ENCODE results near the gene STX8.

The STX8 gene

DNA sequence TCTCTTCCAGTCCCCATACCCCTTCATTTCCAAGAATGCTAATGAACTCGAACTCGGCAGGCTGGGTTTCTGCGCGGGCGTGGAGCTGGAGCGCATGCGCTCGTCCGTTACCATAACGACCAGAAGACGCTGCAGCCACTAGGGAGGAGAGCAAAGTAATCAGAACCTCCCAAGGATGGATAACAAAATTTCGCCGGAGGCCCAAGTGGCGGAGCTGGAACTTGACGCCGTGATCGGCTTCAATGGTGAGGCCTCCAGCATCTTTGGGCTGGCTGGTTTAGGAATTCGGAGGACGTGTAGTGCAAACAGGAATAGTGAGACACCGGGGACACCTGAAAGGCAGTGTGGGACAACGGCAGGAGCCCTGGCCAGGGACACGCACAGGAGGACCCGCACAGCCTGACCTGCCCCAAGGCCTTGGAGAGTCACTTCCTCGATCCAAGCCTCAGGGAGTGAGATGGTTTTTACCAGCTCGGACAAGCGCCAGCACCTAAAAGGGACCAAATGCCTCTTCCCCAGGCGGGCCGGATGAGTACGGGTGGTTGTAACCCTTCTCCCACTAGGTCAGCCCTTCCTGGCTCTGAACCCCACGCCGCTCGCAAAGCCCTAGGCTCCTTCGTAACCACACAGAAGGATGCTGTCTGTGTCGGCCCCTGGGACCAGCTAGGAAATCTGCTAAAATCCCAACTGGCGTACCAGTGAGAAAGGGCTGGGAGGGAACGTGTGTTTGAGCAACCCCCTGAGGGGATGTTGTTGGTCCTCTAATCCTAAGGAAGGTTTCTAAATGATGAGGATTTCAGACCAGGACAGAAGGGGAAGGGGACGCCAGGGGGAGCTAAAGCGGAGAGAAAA lies 1.1 kb upstream of the STX8 start, which contains the start of gene CFAP52 (continued):
- TF ChIP-seq ZNF138 (tag by site-specific recombination; IDR thresholded peaks at IDR 0.05; ENCODE audit: borderline replicate concordance): no peak
- no peak; the same call in 1 of the 2 replicates for TF ChIP-seq GLIS2 (tag by site-specific recombination; IDR thresholded peaks at IDR 0.05)
- TF ChIP-seq, protein P1, sequence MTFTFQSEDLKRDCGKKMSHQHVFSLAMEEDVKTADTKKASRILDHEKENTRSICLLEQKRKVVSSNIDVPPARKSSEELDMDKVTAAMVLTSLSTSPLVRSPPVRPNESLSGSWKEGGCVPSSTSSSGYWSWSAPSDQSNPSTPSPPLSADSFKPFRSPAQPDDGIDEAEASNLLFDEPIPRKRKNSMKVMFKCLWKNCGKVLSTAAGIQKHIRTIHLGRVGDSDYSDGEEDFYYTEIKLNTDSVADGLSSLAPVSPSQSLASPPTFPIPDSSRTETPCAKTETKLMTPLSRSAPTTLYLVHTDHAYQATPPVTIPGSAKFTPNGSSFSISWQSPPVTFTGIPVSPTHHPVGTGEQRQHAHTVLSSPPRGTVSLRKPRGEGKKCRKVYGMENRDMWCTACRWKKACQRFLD (tag by site-specific recombination; IDR thresholded peaks at IDR 0.05): no peak
- TF ChIP-seq ZNF585B (tag by site-specific recombination; IDR thresholded peaks at IDR 0.05): no peak
- no peak for TF ChIP-seq ZNF596 (tag by site-specific recombination; IDR thresholded peaks at IDR 0.05)
- TF ChIP-seq, protein P2, sequence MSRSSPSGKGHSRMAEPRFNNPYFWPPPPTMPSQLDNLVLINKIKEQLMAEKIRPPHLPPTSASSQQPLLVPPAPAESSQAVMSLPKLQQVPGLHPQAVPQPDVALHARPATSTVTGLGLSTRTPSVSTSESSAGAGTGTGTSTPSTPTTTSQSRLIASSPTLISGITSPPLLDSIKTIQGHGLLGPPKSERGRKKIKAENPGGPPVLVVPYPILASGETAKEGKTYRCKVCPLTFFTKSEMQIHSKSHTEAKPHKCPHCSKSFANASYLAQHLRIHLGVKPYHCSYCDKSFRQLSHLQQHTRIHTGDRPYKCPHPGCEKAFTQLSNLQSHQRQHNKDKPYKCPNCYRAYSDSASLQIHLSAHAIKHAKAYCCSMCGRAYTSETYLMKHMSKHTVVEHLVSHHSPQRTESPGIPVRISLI (tag by site-specific recombination; IDR thresholded peaks at IDR 0.05): no peak
- TF ChIP-seq ZSCAN30 (tag by site-specific recombination; IDR thresholded peaks at IDR 0.05): no peak
- TF ChIP-seq ZNF175 (tag by site-specific recombination; IDR thresholded peaks at IDR 0.05): no peak
- TF ChIP-seq ZNF433 (tag by site-specific recombination; IDR thresholded peaks at IDR 0.05; ENCODE audit: low read depth): no peak
- no peak for TF ChIP-seq EGR2 (tag by site-specific recombination; IDR thresholded peaks at IDR 0.05; ENCODE audit: low read depth)
- TF ChIP-seq, protein P3, sequence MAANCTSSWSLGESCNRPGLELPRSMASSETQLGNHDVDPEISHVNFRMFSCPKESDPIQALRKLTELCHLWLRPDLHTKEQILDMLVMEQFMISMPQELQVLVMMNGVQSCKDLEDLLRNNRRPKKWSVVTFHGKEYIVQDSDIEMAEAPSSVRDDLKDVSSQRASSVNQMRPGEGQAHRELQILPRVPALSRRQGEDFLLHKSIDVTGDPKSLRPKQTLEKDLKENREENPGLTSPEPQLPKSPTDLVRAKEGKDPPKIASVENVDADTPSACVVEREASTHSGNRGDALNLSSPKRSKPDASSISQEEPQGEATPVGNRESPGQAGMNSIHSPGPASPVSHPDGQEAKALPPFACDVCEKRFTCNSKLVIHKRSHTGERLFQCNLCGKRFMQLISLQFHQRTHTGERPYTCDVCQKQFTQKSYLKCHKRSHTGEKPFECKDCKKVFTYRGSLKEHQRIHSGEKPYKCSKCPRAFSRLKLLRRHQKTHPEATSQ (tag by site-specific recombination; IDR thresholded peaks at IDR 0.05): no peak
- no peak for TF ChIP-seq KLF1 (tag by site-specific recombination; IDR thresholded peaks at IDR 0.05)
- no peak for TF ChIP-seq ZNF514 (tag by site-specific recombination; IDR thresholded peaks at IDR 0.05)
- TF ChIP-seq, protein P4, sequence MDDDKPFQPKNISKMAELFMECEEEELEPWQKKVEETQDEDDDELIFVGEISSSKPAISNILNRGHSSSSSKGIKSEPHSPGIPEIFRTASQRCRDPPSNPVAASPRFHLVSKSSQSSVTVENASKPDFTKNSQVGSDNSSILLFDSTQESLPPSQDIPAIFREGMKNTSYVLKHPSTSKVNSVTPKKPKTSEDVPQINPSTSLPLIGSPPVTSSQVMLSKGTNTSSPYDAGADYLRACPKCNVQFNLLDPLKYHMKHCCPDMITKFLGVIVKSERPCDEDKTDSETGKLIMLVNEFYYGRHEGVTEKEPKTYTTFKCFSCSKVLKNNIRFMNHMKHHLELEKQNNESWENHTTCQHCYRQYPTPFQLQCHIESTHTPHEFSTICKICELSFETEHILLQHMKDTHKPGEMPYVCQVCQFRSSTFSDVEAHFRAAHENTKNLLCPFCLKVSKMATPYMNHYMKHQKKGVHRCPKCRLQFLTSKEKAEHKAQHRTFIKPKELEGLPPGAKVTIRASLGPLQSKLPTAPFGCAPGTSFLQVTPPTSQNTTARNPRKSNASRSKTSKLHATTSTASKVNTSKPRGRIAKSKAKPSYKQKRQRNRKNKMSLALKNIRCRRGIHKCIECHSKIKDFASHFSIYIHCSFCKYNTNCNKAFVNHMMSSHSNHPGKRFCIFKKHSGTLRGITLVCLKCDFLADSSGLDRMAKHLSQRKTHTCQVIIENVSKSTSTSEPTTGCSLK (tag by site-specific recombination; IDR thresholded peaks at IDR 0.05): no peak
- TF ChIP-seq, protein P5, sequence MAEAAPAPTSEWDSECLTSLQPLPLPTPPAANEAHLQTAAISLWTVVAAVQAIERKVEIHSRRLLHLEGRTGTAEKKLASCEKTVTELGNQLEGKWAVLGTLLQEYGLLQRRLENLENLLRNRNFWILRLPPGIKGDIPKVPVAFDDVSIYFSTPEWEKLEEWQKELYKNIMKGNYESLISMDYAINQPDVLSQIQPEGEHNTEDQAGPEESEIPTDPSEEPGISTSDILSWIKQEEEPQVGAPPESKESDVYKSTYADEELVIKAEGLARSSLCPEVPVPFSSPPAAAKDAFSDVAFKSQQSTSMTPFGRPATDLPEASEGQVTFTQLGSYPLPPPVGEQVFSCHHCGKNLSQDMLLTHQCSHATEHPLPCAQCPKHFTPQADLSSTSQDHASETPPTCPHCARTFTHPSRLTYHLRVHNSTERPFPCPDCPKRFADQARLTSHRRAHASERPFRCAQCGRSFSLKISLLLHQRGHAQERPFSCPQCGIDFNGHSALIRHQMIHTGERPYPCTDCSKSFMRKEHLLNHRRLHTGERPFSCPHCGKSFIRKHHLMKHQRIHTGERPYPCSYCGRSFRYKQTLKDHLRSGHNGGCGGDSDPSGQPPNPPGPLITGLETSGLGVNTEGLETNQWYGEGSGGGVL (tag by site-specific recombination; IDR thresholded peaks at IDR 0.05): no peak
- TF ChIP-seq ZNF292 (tag by site-specific recombination; IDR thresholded peaks at IDR 0.05; ENCODE audit: borderline replicate concordance, low read depth): no peak
- TF ChIP-seq, protein P6, sequence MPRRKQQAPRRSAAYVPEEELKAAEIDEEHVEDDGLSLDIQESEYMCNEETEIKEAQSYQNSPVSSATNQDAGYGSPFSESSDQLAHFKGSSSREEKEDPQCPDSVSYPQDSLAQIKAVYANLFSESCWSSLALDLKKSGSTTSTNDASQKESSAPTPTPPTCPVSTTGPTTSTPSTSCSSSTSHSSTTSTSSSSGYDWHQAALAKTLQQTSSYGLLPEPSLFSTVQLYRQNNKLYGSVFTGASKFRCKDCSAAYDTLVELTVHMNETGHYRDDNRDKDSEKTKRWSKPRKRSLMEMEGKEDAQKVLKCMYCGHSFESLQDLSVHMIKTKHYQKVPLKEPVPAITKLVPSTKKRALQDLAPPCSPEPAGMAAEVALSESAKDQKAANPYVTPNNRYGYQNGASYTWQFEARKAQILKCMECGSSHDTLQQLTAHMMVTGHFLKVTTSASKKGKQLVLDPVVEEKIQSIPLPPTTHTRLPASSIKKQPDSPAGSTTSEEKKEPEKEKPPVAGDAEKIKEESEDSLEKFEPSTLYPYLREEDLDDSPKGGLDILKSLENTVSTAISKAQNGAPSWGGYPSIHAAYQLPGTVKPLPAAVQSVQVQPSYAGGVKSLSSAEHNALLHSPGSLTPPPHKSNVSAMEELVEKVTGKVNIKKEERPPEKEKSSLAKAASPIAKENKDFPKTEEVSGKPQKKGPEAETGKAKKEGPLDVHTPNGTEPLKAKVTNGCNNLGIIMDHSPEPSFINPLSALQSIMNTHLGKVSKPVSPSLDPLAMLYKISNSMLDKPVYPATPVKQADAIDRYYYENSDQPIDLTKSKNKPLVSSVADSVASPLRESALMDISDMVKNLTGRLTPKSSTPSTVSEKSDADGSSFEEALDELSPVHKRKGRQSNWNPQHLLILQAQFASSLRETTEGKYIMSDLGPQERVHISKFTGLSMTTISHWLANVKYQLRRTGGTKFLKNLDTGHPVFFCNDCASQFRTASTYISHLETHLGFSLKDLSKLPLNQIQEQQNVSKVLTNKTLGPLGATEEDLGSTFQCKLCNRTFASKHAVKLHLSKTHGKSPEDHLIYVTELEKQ (tag by site-specific recombination; IDR thresholded peaks at IDR 0.05; ENCODE audit: borderline replicate concordance): no peak
- no peak for TF ChIP-seq ZNF354C (tag by site-specific recombination; IDR thresholded peaks at IDR 0.05; ENCODE audit: borderline replicate concordance, low read depth)
- TF ChIP-seq ZNF133 (tag by site-specific recombination; IDR thresholded peaks at IDR 0.05): no peak
- TF ChIP-seq, protein P7, sequence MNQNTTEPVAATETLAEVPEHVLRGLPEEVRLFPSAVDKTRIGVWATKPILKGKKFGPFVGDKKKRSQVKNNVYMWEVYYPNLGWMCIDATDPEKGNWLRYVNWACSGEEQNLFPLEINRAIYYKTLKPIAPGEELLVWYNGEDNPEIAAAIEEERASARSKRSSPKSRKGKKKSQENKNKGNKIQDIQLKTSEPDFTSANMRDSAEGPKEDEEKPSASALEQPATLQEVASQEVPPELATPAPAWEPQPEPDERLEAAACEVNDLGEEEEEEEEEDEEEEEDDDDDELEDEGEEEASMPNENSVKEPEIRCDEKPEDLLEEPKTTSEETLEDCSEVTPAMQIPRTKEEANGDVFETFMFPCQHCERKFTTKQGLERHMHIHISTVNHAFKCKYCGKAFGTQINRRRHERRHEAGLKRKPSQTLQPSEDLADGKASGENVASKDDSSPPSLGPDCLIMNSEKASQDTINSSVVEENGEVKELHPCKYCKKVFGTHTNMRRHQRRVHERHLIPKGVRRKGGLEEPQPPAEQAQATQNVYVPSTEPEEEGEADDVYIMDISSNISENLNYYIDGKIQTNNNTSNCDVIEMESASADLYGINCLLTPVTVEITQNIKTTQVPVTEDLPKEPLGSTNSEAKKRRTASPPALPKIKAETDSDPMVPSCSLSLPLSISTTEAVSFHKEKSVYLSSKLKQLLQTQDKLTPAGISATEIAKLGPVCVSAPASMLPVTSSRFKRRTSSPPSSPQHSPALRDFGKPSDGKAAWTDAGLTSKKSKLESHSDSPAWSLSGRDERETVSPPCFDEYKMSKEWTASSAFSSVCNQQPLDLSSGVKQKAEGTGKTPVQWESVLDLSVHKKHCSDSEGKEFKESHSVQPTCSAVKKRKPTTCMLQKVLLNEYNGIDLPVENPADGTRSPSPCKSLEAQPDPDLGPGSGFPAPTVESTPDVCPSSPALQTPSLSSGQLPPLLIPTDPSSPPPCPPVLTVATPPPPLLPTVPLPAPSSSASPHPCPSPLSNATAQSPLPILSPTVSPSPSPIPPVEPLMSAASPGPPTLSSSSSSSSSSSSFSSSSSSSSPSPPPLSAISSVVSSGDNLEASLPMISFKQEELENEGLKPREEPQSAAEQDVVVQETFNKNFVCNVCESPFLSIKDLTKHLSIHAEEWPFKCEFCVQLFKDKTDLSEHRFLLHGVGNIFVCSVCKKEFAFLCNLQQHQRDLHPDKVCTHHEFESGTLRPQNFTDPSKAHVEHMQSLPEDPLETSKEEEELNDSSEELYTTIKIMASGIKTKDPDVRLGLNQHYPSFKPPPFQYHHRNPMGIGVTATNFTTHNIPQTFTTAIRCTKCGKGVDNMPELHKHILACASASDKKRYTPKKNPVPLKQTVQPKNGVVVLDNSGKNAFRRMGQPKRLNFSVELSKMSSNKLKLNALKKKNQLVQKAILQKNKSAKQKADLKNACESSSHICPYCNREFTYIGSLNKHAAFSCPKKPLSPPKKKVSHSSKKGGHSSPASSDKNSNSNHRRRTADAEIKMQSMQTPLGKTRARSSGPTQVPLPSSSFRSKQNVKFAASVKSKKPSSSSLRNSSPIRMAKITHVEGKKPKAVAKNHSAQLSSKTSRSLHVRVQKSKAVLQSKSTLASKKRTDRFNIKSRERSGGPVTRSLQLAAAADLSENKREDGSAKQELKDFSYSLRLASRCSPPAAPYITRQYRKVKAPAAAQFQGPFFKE (tag by site-specific recombination; IDR thresholded peaks at IDR 0.05; ENCODE audit: borderline replicate concordance): 0 out of 2 replicates have a peak, but pooled peaks have one; percentile 30

All from HEK293 (cell line).